Fibroblast of skin of scalp (primary cell): ENCODE results near the gene NBEA.

Experiments used
- DNase-seq: peaks from one replicate; pipeline ENCODE4 v3.0.0-alpha.2; 2013

The NBEA gene

GRCh38 chr13:35518337-35518946 lies 576.4 kb downstream of the NBEA start:
- DNase-seq = peak; percentile 40

- DNase-seq = no peak
Observed at GRCh38 chr13:35524171-35524570, 582.1 kb downstream of the NBEA start.

GRCh38 chr13:35526577-35526976 lies 584.5 kb downstream of the NBEA start:
- DNase-seq = no peak

GRCh38 chr13:35527451-35527850 lies 585.4 kb downstream of the NBEA start:
- no peak for DNase-seq

GRCh38 chr13:35530147-35530546 lies 588.1 kb downstream of the NBEA start:
- DNase-seq = no peak

- no peak for DNase-seq
Observed at GRCh38 chr13:35530581-35530980, 588.5 kb downstream of the NBEA start.

GRCh38 chr13:35531526-35531925 lies 589.5 kb downstream of the NBEA start:
- DNase-seq = no peak

- DNase-seq = no peak
Observed at GRCh38 chr13:35534343-35534742, 592.3 kb downstream of the NBEA start.

GRCh38 chr13:35548790-35549189 lies 606.7 kb downstream of the NBEA start:
- no peak for DNase-seq

- peak; percentile 69 for DNase-seq
Observed at GRCh38 chr13:35549481-35549880, 607.4 kb downstream of the NBEA start.

GRCh38 chr13:35552172-35552844 lies 610.2 kb downstream of the NBEA start:
- DNase-seq = peak; percentile 67

- DNase-seq = no peak
Observed at GRCh38 chr13:35554972-35555623, 613.0 kb downstream of the NBEA start.

- no peak for DNase-seq
Observed at GRCh38 chr13:35557475-35557874, 615.4 kb downstream of the NBEA start.

- DNase-seq = no peak
Observed at GRCh38 chr13:35561540-35561939, 619.5 kb downstream of the NBEA start.

- DNase-seq = no peak
Observed at GRCh38 chr13:35565273-35565672, 623.2 kb downstream of the NBEA start.

GRCh38 chr13:35566340-35566739 lies 624.3 kb downstream of the NBEA start:
- no peak for DNase-seq

- DNase-seq = no peak
Observed at GRCh38 chr13:35567406-35567980, 625.4 kb downstream of the NBEA start.

GRCh38 chr13:35573639-35574038 lies 631.6 kb downstream of the NBEA start:
- no peak for DNase-seq

- no peak for DNase-seq
Observed at GRCh38 chr13:35592457-35592856, 650.4 kb downstream of the NBEA start.

- DNase-seq = no peak
Observed at GRCh38 chr13:35593651-35594050, 651.6 kb downstream of the NBEA start.

- peak; percentile 9 for DNase-seq
Observed at GRCh38 chr13:35594096-35594495, 652.0 kb downstream of the NBEA start.

GRCh38 chr13:35595181-35595580 lies 653.1 kb downstream of the NBEA start:
- no peak for DNase-seq

GRCh38 chr13:35596321-35597030 lies 654.4 kb downstream of the NBEA start:
- no peak for DNase-seq
